GM12878 (cell line): ENCODE measurements around the gene GCNT2. TPM values are rescaled to one million over a fixed set of nuclear protein-coding genes. Genes with fewer than 3 reads are reported as not detected.

ENCODE experiments used
- ASH2L ChIP-seq: fragments of 300-600, 200-600 bp; sonication (generic); IDR thresholded peaks from 2 replicates; pipeline ENCODE4 v1.6.1; 2017; ENCODE audit warnings: low read depth, mild to moderate bottlenecking, borderline replicate concordance
- ATF7 ChIP-seq: fragments of 450-650 bp; IDR thresholded peaks from 2 replicates; pipeline ENCODE4 v1.6.1; 2016; ENCODE audit warnings: low read depth, mild to moderate bottlenecking
- BMI1 ChIP-seq: fragments of 450-650 bp; IDR thresholded peaks from 2 replicates; pipeline ENCODE4 v1.6.1; 2016; ENCODE audit warnings: mild to moderate bottlenecking, moderate library complexity, borderline replicate concordance
- BRCA1 ChIP-seq: IDR thresholded peaks from 2 replicates; pipeline ENCODE4 v1.6.1; 2011; ENCODE audit warnings: low read depth, low read length, improper control_type of control experiment
- CBFB ChIP-seq: IDR thresholded peaks from 2 replicates; pipeline ENCODE4 v1.6.1; 2016; ENCODE audit warnings: antibody characterized with exemption, low read depth
- CEBPB ChIP-seq, 2 experiments: fragments of 150-350 bp in 1 of 2; IDR thresholded peaks; 2 replicates each; pipeline ENCODE4 v1.6.1; 2012 to 2014; ENCODE audit warnings: low read depth in 2 of 2, low read length in 2 of 2, borderline replicate concordance in 1 of 2, inconsistent platforms in 1 of 2
- CHD4 ChIP-seq: fragments of 200-600 bp; sonication (generic); IDR thresholded peaks from 2 replicates; pipeline ENCODE4 v1.6.1; 2016; ENCODE audit warnings: mild to moderate bottlenecking
- E2F4 ChIP-seq: IDR thresholded peaks from 2 replicates; pipeline ENCODE4 v1.6.1; 2012; ENCODE audit warnings: low read depth, low read length, improper control_type of control experiment
- ELK1 ChIP-seq: IDR thresholded peaks from 2 replicates; pipeline ENCODE4 v1.6.1; 2012; ENCODE audit warnings: low read depth, low read length, improper control_type of control experiment
- GABPA ChIP-seq: IDR thresholded peaks from 2 replicates; pipeline ENCODE4 v1.6.1; 2014; ENCODE audit warnings: antibody characterized with exemption, low read depth, mild to moderate bottlenecking, inconsistent platforms
- IKZF1 ChIP-seq: fragments of 450-650 bp; conservative IDR thresholded peaks from 2 replicates; pipeline ENCODE4 v1.6.1; 2017; ENCODE audit warnings: antibody characterized with exemption, mild to moderate bottlenecking
- IRF4 ChIP-seq: IDR thresholded peaks from 2 replicates; pipeline ENCODE4 v1.6.1; 2011; ENCODE audit warnings: low read depth, low read length
- KLF5 ChIP-seq: fragments of 450-650 bp; IDR thresholded peaks from 2 replicates; pipeline ENCODE4 v1.6.1; 2014; ENCODE audit warnings: mild to moderate bottlenecking; ENCODE audit not compliant: partially characterized antibody
- MYC ChIP-seq: IDR thresholded peaks from 2 replicates; pipeline ENCODE4 v1.6.1; 2011; ENCODE audit warnings: mild to moderate bottlenecking, low read length, moderate library complexity, inconsistent platforms; ENCODE audit not compliant: insufficient read depth, insufficient replicate concordance, insufficient read length, severe bottlenecking
- NFXL1 ChIP-seq: fragments of 450-650 bp; IDR thresholded peaks from 2 replicates; pipeline ENCODE4 v1.6.1; 2017; ENCODE audit warnings: antibody characterized with exemption, mild to moderate bottlenecking, borderline replicate concordance
- RAD51 ChIP-seq: fragments of 450-650 bp; IDR thresholded peaks from 2 replicates; pipeline ENCODE4 v1.6.1; 2016; ENCODE audit warnings: moderate library complexity, mild to moderate bottlenecking, inconsistent platforms
- RB1 ChIP-seq: fragments of 450-650 bp; formaldehyde crosslinking; IDR thresholded peaks from 2 replicates; pipeline ENCODE4 v1.6.1; 2017; ENCODE audit warnings: mild to moderate bottlenecking, borderline replicate concordance
- RELB ChIP-seq: fragments of 450-650 bp; IDR thresholded peaks from 2 replicates; pipeline ENCODE4 v1.6.1; 2017; ENCODE audit warnings: low read depth, mild to moderate bottlenecking, moderate library complexity
- RUNX3 ChIP-seq: IDR thresholded peaks from 2 replicates; pipeline ENCODE4 v1.6.1; 2012; ENCODE audit warnings: low read length, inconsistent platforms
- SMAD1 ChIP-seq: fragments of 450-650 bp; IDR thresholded peaks from 2 replicates; pipeline ENCODE4 v1.6.1; 2018; ENCODE audit warnings: mild to moderate bottlenecking, low read depth; ENCODE audit not compliant: partially characterized antibody
- STAT1 ChIP-seq: fragments of 450-650 bp; conservative IDR thresholded peaks from 2 replicates; pipeline ENCODE4 v1.6.1; 2014; ENCODE audit warnings: antibody characterized with exemption, mild to moderate bottlenecking
- STAT3 ChIP-seq: IDR thresholded peaks from 2 replicates; pipeline ENCODE4 v1.6.1; 2011; ENCODE audit warnings: low read depth, low read length, improper control_type of control experiment
- TARDBP ChIP-seq: IDR thresholded peaks from 2 replicates; pipeline ENCODE4 v1.6.1; 2016; ENCODE audit warnings: borderline replicate concordance
- polyA plus RNA-seq, 11 experiments: library from polyadenylated mRNA; depleted of rRNA in 4 of 11; unstranded in 6 of 11; stranded (reverse) in 5 of 11; fragments of >200 nt; fragmentation: Nextera tagmentation in 4 of 11; fragmentation: Illumina TruSeq in 1 of 11; extraction: Ambion mirVana in 4 of 11; extraction: Trizol in 1 of 11; gene quantifications; 1 replicate in 1 of 11; 2 replicates in 10 of 11; pipeline versions ENCODE4 v1.2.1 to v1.2.3, GENCODE V29; 2011 to 2016; ENCODE audit warnings: inconsistent platforms in 2 of 11, missing spikeins in 2 of 11, low read depth in 1 of 11
- total RNA-seq, 4 experiments: library from RNA; depleted of rRNA in 3 of 4; stranded (reverse); fragments of >200 nt in 3 of 4; fragmentation: Illumina TruSeq in 1 of 4; extraction: Trizol in 1 of 4; gene quantifications; 2 replicates each; pipeline versions ENCODE4 v1.2.1 to v1.2.3, GENCODE V29; 2013 to 2021
- TF ChIP-seq, protein P1 (sequence below): IDR thresholded peaks from 2 replicates; pipeline ENCODE4 v1.6.1; 2011; ENCODE audit warnings: mild to moderate bottlenecking, low read depth, low read length, moderate library complexity; ENCODE audit not compliant: insufficient replicate concordance

GCNT2 gene
- total and polyA plus RNA-seq, 10 of the 15 experiments (the other 5 are each of a cell fraction or from before 2014, with no cell fraction given) = 5.0 to 21.6 (median 11.9) TPM

- TF ChIP-seq E2F4 (no peak), STAT1 (no peak), RUNX3 (peak; percentile 78), CBFB (no peak), ASH2L (no peak), CEBPB (IDR thresholded peaks at IDR 0.05; ENCODE audit: borderline replicate concordance in 1 of 2, low read depth in 2 of 2, low read length in 2 of 2) (no peak), ATF7 (peak; percentile 54), ELK1 (no peak), BMI1 (no peak), KLF5 (no peak), TARDBP (no peak), NFXL1 (no peak), IKZF1 (peak; percentile 39), RELB (peak; percentile 60), RB1 (no peak), CHD4 (no peak), MYC (no peak), IRF4 (peak; percentile 89), RAD51 (no peak), GABPA (peak; percentile 27; the same call in 1 of the 2 replicates), STAT3 (no peak), SMAD1 (no peak), BRCA1 (no peak)
- TF ChIP-seq, protein P1, sequence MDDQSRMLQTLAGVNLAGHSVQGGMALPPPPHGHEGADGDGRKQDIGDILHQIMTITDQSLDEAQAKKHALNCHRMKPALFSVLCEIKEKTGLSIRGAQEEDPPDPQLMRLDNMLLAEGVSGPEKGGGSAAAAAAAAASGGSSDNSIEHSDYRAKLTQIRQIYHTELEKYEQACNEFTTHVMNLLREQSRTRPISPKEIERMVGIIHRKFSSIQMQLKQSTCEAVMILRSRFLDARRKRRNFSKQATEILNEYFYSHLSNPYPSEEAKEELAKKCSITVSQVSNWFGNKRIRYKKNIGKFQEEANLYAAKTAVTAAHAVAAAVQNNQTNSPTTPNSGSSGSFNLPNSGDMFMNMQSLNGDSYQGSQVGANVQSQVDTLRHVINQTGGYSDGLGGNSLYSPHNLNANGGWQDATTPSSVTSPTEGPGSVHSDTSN = no peak
These were observed 7.2 kb downstream of the GCNT2 start (continued) for GRCh38 chr6:10528158-10528981.
